Endothelial cell of umbilical vein (primary cell): ENCODE data around the gene SPATS2L.

ENCODE experiments used
- CTCF ChIP-seq, 2 donors: IDR thresholded peaks; 1 replicate in 1 of 2; 2 replicates in 1 of 2; pipeline ENCODE4 v1.5.1; 2011; ENCODE audit warnings: low read length in 2 of 2, mild to moderate bottlenecking in 2 of 2, moderate library complexity in 2 of 2, control low read depth in 1 of 2, inconsistent platforms in 1 of 2, low read depth in 1 of 2; ENCODE audit not compliant: insufficient read depth in 1 of 2; ENCODE audit errors: extremely low read depth in 1 of 2
- EZH2 ChIP-seq: IDR thresholded peaks from 2 replicates; pipeline ENCODE4 v1.6.1; 2012; ENCODE audit warnings: borderline replicate concordance, low read depth, mild to moderate bottlenecking, moderate library complexity, low read length, inconsistent platforms; ENCODE audit not compliant: severe bottlenecking
- GATA2 ChIP-seq: IDR thresholded peaks from 2 replicates; pipeline ENCODE4 v1.7.0; 2011; ENCODE audit warnings: low read depth, mild to moderate bottlenecking, moderate library complexity, mixed read lengths, low read length; ENCODE audit not compliant: insufficient read length, insufficient read depth
- JUN ChIP-seq: IDR thresholded peaks from 2 replicates; pipeline ENCODE4 v1.6.1; 2011; ENCODE audit warnings: borderline replicate concordance, low read depth; ENCODE audit not compliant: insufficient read length, insufficient read depth
- MAX ChIP-seq: IDR thresholded peaks from 2 replicates; pipeline ENCODE4 v1.6.1; 2011; ENCODE audit not compliant: insufficient read depth, insufficient read length
- POLR2A ChIP-seq: IDR thresholded peaks from 2 replicates; pipeline ENCODE4 v1.6.1; 2012; ENCODE audit warnings: low read depth, mild to moderate bottlenecking, control low read depth, low read length
- POLR2AphosphoS5 ChIP-seq: IDR thresholded peaks from 2 replicates; pipeline ENCODE4 v1.6.1; 2012; ENCODE audit warnings: low read depth, mild to moderate bottlenecking, control low read depth, low read length, moderate library complexity; ENCODE audit not compliant: insufficient read depth

GRCh38 chr2:200320344-200320743, 13.9 kb downstream of the SPATS2L start:
- TF ChIP-seq MAX (no peak), EZH2 (no peak), POLR2A (no peak), CTCF (IDR thresholded peaks at IDR 0.05; ENCODE audit: extremely low read depth in 1 of 2, insufficient read depth in 1 of 2, low read depth in 1 of 2, low read length in 2 of 2) (no peak), POLR2AphosphoS5 (no peak), JUN (no peak), GATA2 (no peak)
